Mesenchymal stem cell (in vitro differentiated cells and primary cell): ENCODE data around the gene AOAH.

ENCODE experiments used
- DNase-seq: peaks from one replicate; pipeline ENCODE4 v3.0.0-alpha.2; 2013
- H2AFZ ChIP-seq: one replicate; pipeline ENCODE4 v1.6.1; 2013; ENCODE audit warnings: low read depth, mild to moderate bottlenecking, control low read depth, inconsistent platforms, low read length, moderate library complexity
- H2AK5ac ChIP-seq: 2 replicates; pipeline ENCODE4 v1.6.1; 2013; ENCODE audit warnings: low read length, moderate library complexity, mild to moderate bottlenecking, inconsistent platforms; ENCODE audit not compliant: severe bottlenecking
- H2BK120ac ChIP-seq: one replicate; pipeline ENCODE4 v1.6.1; 2013; ENCODE audit warnings: low read depth, mild to moderate bottlenecking, inconsistent platforms, low read length, moderate library complexity
- H2BK12ac ChIP-seq, 2 experiments: one replicate each; pipeline ENCODE4 v1.6.1; 2013; ENCODE audit warnings: inconsistent platforms in 2 of 2, low read length in 2 of 2, mild to moderate bottlenecking in 2 of 2, moderate library complexity in 2 of 2, control low read depth in 1 of 2
- H2BK15ac ChIP-seq: one replicate; pipeline ENCODE4 v1.6.1; 2013; ENCODE audit warnings: mild to moderate bottlenecking, low read depth, inconsistent platforms; ENCODE audit not compliant: poor library complexity, severe bottlenecking
- H2BK5ac ChIP-seq: 2 replicates; pipeline ENCODE4 v1.6.1; 2013; ENCODE audit warnings: low read depth, mild to moderate bottlenecking, low read length, control low read depth, inconsistent platforms; ENCODE audit not compliant: poor library complexity, severe bottlenecking
- H3K14ac ChIP-seq, 2 experiments: one replicate each; pipeline ENCODE4 v1.6.1; 2013; ENCODE audit warnings: inconsistent platforms in 2 of 2, low read length in 2 of 2, control low read depth in 1 of 2, mild to moderate bottlenecking in 1 of 2, moderate library complexity in 1 of 2
- H3K18ac ChIP-seq, 2 experiments: one replicate each; pipeline ENCODE4 v1.6.1; 2013; ENCODE audit warnings: inconsistent platforms in 2 of 2, low read length in 2 of 2, control low read depth in 1 of 2, low read depth in 1 of 2, mild to moderate bottlenecking in 1 of 2
- H3K23ac ChIP-seq, 2 experiments: one replicate each; pipeline ENCODE4 v1.6.1; 2013; ENCODE audit warnings: inconsistent platforms in 2 of 2, low read length in 2 of 2, mild to moderate bottlenecking in 2 of 2, moderate library complexity in 2 of 2, control low read depth in 1 of 2
- H3K27ac ChIP-seq: 2 replicates; pipeline ENCODE4 v1.5.1; 2013; ENCODE audit warnings: mild to moderate bottlenecking, moderate library complexity, low read length, control low read depth, inconsistent platforms; ENCODE audit not compliant: poor library complexity, severe bottlenecking
- H3K27me3 ChIP-seq, 2 experiments: 2 replicates each; pipeline versions ENCODE4 v1.6.1 to v1.7.0; 2013; ENCODE audit warnings: low read length in 2 of 2, mild to moderate bottlenecking in 2 of 2, moderate library complexity in 2 of 2, control low read depth in 1 of 2, inconsistent platforms in 1 of 2; ENCODE audit not compliant: control insufficient read depth in 1 of 2, insufficient read depth in 1 of 2
- H3K36me3 ChIP-seq, 2 experiments: 2 replicates each; pipeline versions ENCODE4 v1.6.1 to v1.7.0; 2013; ENCODE audit warnings: low read length in 2 of 2, control low read depth in 1 of 2, inconsistent platforms in 1 of 2, low read depth in 1 of 2, mild to moderate bottlenecking in 1 of 2; ENCODE audit not compliant: insufficient read depth in 2 of 2, control insufficient read depth in 1 of 2
- H3K4ac ChIP-seq, 2 experiments: one replicate each; pipeline ENCODE4 v1.6.1; 2013; ENCODE audit warnings: inconsistent platforms in 2 of 2, low read length in 2 of 2, mild to moderate bottlenecking in 2 of 2, moderate library complexity in 2 of 2, control low read depth in 1 of 2, low read depth in 1 of 2
- H3K4me1 ChIP-seq: 2 replicates; pipeline ENCODE4 v1.6.1; 2013; ENCODE audit warnings: low read depth, low read length, control low read depth; ENCODE audit not compliant: control insufficient read depth, insufficient read depth
- H3K4me2 ChIP-seq: 2 replicates; pipeline ENCODE4 v1.6.1; 2013; ENCODE audit warnings: low read length, mild to moderate bottlenecking, inconsistent platforms; ENCODE audit not compliant: poor library complexity, severe bottlenecking
- H3K4me3 ChIP-seq, 2 experiments: 2 replicates each; pipeline versions ENCODE4 v1.5.1 to v1.7.0; 2013; ENCODE audit warnings: low read length in 2 of 2, mild to moderate bottlenecking in 2 of 2, control low read depth in 1 of 2, low read depth in 1 of 2; ENCODE audit not compliant: insufficient read depth in 1 of 2
- H3K79me1 ChIP-seq: replicated peaks from 2 replicates; pipeline ENCODE4 v1.6.1; 2013; ENCODE audit warnings: mild to moderate bottlenecking, control low read depth, low read length, inconsistent platforms; ENCODE audit not compliant: poor library complexity, severe bottlenecking
- H3K9ac ChIP-seq: 2 replicates; pipeline ENCODE4 v1.7.0; 2013; ENCODE audit warnings: mild to moderate bottlenecking, low read length, moderate library complexity
- H3K9me3 ChIP-seq: 2 replicates; pipeline ENCODE4 v1.7.0; 2013; ENCODE audit warnings: mild to moderate bottlenecking, low read length; ENCODE audit not compliant: control insufficient read depth
- H4K8ac ChIP-seq: one replicate; pipeline ENCODE4 v1.6.1; 2013; ENCODE audit warnings: inconsistent platforms, mild to moderate bottlenecking, low read length, moderate library complexity
- H4K91ac ChIP-seq: one replicate; pipeline ENCODE4 v1.6.1; 2013; ENCODE audit warnings: mild to moderate bottlenecking, low read length, inconsistent platforms
- WGBS: methylation state at CpG from one replicate; pipeline ENCODE4 v1.1.7; 2013; ENCODE audit warnings: mixed read lengths; 5-methylcytosine and 5-hydroxymethylcytosine counted together

The AOAH gene

GRCh38 chr7:36535866-36536664, 188.2 kb downstream of the AOAH start:
- Histone ChIP-seq H3K36me3 (no peaks in the 10 kb centered on the region), H2BK15ac (no peak overlapping the region), H3K14ac (no peak overlapping the region), H3K4me3 (no peak overlapping the region), H2BK5ac (no peak overlapping the region), H2AFZ (no peak overlapping the region), H3K23ac (no peak overlapping the region), H3K9me3 (no peaks in the 10 kb centered on the region), H3K4me2 (no peak overlapping the region), H3K18ac (no peak overlapping the region), H3K4me1 (peaks cover 7% of the 10 kb centered on the region), H3K9ac (no peak overlapping the region), H3K79me1 (no peaks in the 10 kb centered on the region), H2BK120ac (no peak overlapping the region), H4K8ac (no peak overlapping the region), H3K4ac (no peak overlapping the region), H4K91ac (no peak overlapping the region), H3K27ac (no peak overlapping the region), H3K27me3 (peaks cover 0 to 6% of the 10 kb centered on the region in 2 experiments), H2AK5ac (no peak overlapping the region), H2BK12ac (no peak overlapping the region)
- no peak for DNase-seq
- 90% methylated on average over 9 of the region's 9 CpGs for WGBS

GRCh38 chr7:36533717-36534116, 190.6 kb downstream of the AOAH start:
- no peak overlapping the region for H2BK120ac ChIP-seq
- DNase-seq: no peak
- no peak overlapping the region for H3K18ac ChIP-seq
- H2BK15ac ChIP-seq: no peak overlapping the region
- no peaks in the 10 kb centered on the region for H3K79me1 ChIP-seq
- H2AFZ ChIP-seq: no peak overlapping the region
- H3K9me3 ChIP-seq: no peaks in the 10 kb centered on the region
- no peak overlapping the region for H3K4me2 ChIP-seq
- H4K8ac ChIP-seq: no peak overlapping the region
- H3K23ac ChIP-seq: no peak overlapping the region
- H3K36me3 ChIP-seq: no peaks in the 10 kb centered on the region
- peaks cover 0 to 6% of the 10 kb centered on the region in 2 experiments for H3K27me3 ChIP-seq
- no peak overlapping the region for H3K9ac ChIP-seq
- no peak overlapping the region for H2AK5ac ChIP-seq
- no peak overlapping the region for H2BK5ac ChIP-seq
- no peak overlapping the region for H4K91ac ChIP-seq
- H3K14ac ChIP-seq: peak overlapping the region in 1 of 2 experiments; percentile 26
- H3K4ac ChIP-seq: no peak overlapping the region
- 97% methylated on average over 7 of the region's 7 CpGs for WGBS
- H2BK12ac ChIP-seq: no peak overlapping the region
- no peak overlapping the region for H3K27ac ChIP-seq
- H3K4me3 ChIP-seq: no peak overlapping the region
- H3K4me1 ChIP-seq: peaks cover 7% of the 10 kb centered on the region

- no peak overlapping the region for H2AK5ac ChIP-seq
- H3K18ac ChIP-seq: no peak overlapping the region
- no peak overlapping the region for H2AFZ ChIP-seq
- no peak overlapping the region for H3K4me2 ChIP-seq
- H3K4me3 ChIP-seq: no peak overlapping the region
- H2BK12ac ChIP-seq: no peak overlapping the region
- no peak overlapping the region for H4K8ac ChIP-seq
- no peaks in the 10 kb centered on the region for H3K9me3 ChIP-seq
- WGBS: 99% methylated on average over 4 of the region's 5 CpGs
- no peak overlapping the region for H3K9ac ChIP-seq
- no peak overlapping the region for H3K4ac ChIP-seq
- H3K14ac ChIP-seq: no peak overlapping the region
- no peak overlapping the region for H3K27ac ChIP-seq
- no peak overlapping the region for H2BK120ac ChIP-seq
- DNase-seq: no peak
- no peak overlapping the region for H3K23ac ChIP-seq
- H3K4me1 ChIP-seq: peaks cover 7% of the 10 kb centered on the region
- no peaks in the 10 kb centered on the region for H3K36me3 ChIP-seq
- H2BK5ac ChIP-seq: no peak overlapping the region
- H3K79me1 ChIP-seq: no peaks in the 10 kb centered on the region
- no peak overlapping the region for H4K91ac ChIP-seq
- peaks cover 0 to 6% of the 10 kb centered on the region in 2 experiments for H3K27me3 ChIP-seq
- H2BK15ac ChIP-seq: no peak overlapping the region
Measured at GRCh38 chr7:36532981-36533499, 191.3 kb downstream of the AOAH start.

- no peak overlapping the region for H3K9ac ChIP-seq
- H3K14ac ChIP-seq: no peak overlapping the region
- H3K4ac ChIP-seq: no peak overlapping the region
- H4K91ac ChIP-seq: no peak overlapping the region
- H3K36me3 ChIP-seq: no peaks in the 10 kb centered on the region
- H3K4me3 ChIP-seq: no peak overlapping the region
- H2AK5ac ChIP-seq: no peak overlapping the region
- no peak overlapping the region for H4K8ac ChIP-seq
- DNase-seq: no peak
- peaks cover 13% of the 10 kb centered on the region for H3K4me1 ChIP-seq
- H3K27ac ChIP-seq: no peak overlapping the region
- peaks cover 0 to 6% of the 10 kb centered on the region in 2 experiments for H3K27me3 ChIP-seq
- WGBS: 98% methylated on average over 7 of the region's 7 CpGs
- H3K79me1 ChIP-seq: no peaks in the 10 kb centered on the region
- no peak overlapping the region for H3K18ac ChIP-seq
- no peak overlapping the region for H2BK5ac ChIP-seq
- no peak overlapping the region for H3K4me2 ChIP-seq
- no peaks in the 10 kb centered on the region for H3K9me3 ChIP-seq
- H2BK15ac ChIP-seq: no peak overlapping the region
- H2BK12ac ChIP-seq: peak overlapping the region in 1 of 2 experiments; percentile 18
- no peak overlapping the region for H3K23ac ChIP-seq
- H2AFZ ChIP-seq: no peak overlapping the region
- no peak overlapping the region for H2BK120ac ChIP-seq
Measured at GRCh38 chr7:36531951-36532350, 192.3 kb downstream of the AOAH start.
